NCI-H187 (cell line): ENCODE results near the gene VPS13C.

ENCODE experiments used
- DNase-seq, 2 experiments: peaks; one replicate each; lab custom pipeline; 2025; lab: John Stamatoyannopoulos, UW

Gene VPS13C

DNA sequence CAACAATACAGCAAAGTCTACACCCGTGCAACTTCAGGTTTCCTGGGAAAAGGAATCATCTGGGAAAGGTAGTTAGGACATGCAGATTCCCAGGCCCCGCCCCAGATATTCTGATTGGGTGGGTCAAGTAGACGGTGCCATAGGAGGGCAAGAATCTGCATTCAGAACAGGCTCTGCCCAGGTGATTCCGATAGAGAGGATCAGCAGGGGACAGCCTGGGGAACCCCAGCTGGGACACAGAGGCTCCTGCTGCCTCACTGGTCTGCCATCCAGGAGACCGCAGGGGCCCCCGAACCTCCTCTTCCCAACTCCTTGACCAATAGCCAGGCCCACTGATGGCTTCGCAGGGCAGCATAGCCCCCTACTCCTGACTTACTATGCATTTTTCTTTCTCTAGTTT is 243.4 kb downstream of the VPS13C start:
- no peak for DNase-seq

DNA sequence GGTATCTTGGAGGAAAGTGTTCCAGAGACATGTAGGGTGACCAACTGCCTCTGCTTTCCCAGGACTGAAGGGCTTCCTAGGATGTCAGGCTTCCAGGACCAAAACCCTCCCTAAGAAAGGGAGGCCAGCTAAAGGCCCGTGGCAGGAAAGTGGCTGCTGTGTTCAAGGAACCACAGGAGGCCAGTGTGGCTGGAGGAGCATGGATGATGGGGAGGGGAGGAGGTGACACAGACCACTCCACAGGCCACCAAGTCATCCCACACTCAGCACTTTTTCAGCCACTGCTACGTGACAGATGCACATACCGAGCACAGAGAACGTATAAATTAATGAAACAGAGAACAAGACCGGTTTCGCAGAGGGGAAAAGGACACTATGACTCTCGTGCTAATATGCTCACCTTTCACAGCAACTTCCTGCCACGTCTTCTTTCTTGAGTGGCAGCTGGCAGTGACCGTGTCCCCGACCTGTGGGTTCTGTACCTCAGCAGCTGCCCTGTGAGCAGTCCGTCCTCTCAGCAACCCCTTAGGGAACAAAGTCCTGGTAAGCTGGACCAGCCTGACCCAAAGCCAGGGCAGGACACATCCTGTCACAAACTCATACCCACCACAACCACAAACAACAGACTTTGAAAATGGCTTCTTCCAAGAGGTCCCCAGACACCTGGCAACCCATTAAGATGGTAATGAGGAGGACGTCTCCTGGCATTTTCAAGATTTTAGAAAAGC is 244.7 kb downstream of the VPS13C start:
- no peak for DNase-seq

- DNase-seq = no peak
These were observed 247.8 kb downstream of the VPS13C start for GRCh38 chr15:61812476-61812875.

DNA sequence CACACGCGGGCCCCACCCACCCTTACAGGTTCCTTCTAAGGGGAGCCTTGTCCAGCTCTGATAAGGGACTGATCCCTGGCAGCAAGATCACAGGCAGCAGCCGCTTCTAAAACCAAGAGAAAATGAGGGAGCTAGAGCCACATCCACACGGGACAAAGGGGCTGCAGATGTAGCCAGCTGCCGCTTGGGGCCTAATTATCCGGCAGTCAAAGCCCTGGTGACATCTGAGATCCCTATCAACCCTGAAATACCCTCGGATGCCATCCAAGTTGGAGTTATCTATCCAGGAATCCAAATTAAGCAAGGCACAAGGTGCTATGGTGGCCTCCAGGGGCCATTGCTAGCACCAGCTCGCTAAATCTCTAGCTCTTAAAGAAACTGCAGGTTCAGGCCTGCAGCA is 248.3 kb downstream of the VPS13C start:
- no peak for DNase-seq

GRCh38 chr15:61809216-61809615 is 251.0 kb downstream of the VPS13C start:
- no peak for DNase-seq

DNA sequence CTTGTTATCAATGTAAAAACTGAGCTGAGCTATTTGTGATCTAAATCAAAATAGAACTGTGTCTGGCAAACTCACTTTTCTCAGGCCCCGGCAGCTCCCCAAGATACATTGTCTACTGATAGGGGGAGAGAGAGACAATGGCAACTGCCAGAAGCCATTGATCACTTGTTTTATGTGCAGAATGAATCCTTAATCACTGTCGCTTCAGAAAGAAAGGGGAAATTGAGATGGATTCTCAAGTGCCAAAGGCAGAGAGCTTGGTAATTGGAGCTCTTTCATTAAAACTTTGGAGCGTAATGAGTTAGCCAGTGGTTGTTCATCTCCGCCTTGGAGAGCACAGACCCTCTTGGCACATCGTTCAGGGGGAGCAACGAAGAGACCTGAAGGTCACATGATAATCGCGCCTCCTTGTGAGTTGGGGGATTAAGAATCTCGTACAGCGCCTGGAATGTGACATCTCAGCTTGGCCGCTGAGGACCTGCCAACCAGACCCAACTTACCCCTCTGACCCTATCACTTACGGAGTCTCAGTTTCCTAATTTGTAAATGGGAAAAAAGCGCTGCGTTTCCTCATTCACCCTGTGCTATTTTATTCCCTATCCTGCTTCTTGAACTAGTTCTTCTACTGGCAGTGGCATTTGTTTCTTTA is 252.8 kb downstream of the VPS13C start:
- DNase-seq = no peak
